GM12874 (cell line): ENCODE results near the gene TTC7B.

ENCODE experiments used
- CTCF ChIP-seq: IDR thresholded peaks from 2 replicates; pipeline ENCODE4 v1.5.1; 2011; ENCODE audit warnings: low read depth, mild to moderate bottlenecking, control low read depth, low read length, moderate library complexity; ENCODE audit not compliant: insufficient read depth

Gene TTC7B

GRCh38 chr14:90663680-90664079, 152.6 kb downstream of the TTC7B start:
- no peak for TF ChIP-seq CTCF

- no peak for TF ChIP-seq CTCF
Measured at GRCh38 chr14:90663140-90663539, 153.1 kb downstream of the TTC7B start.

- TF ChIP-seq CTCF = no peak
Measured at GRCh38 chr14:90661866-90662265, 154.4 kb downstream of the TTC7B start.

- no peak for TF ChIP-seq CTCF
Measured at GRCh38 chr14:90660865-90661570, 155.2 kb downstream of the TTC7B start.

GRCh38 chr14:90659156-90659555, 157.1 kb downstream of the TTC7B start:
- no peak for TF ChIP-seq CTCF

DNA sequence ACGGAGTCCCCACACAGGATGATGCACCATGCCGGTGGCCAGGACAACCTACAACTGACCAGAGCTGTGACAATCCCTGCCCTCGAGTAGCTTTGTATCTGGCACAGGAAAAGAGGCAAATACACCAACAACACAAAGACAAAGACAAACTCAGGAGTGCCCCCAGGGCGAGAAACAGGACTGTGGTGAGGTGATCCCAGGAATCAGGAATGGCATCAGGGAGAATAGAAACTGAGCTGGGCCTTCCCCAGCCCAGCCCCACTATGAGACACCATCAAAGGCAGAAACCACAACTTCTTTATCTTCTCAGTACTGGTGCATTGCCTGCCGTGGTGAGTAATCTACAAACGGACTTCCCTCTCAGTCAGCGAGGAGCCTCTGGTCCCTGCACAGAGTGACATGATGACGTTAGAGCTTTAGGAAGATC, 157.7 kb downstream of the TTC7B start:
- no peak for TF ChIP-seq CTCF

GRCh38 chr14:90656973-90657372, 159.3 kb downstream of the TTC7B start:
- TF ChIP-seq CTCF = no peak
